GM23248 (cell line): Measurements from ENCODE around the gene PPFIA3.

Experiments used
- EZH2 ChIP-seq: fragments of 200-600 bp; sonication (generic); IDR thresholded peaks from 2 replicates; pipeline ENCODE4 v1.6.1; 2018; ENCODE audit warnings: antibody characterized with exemption, mild to moderate bottlenecking; ENCODE audit not compliant: insufficient read depth, poor library complexity, severe bottlenecking
- EZH2phosphoT487 ChIP-seq: fragments of 200-600 bp; sonication (generic); IDR thresholded peaks from 2 replicates; pipeline ENCODE4 v1.6.1; 2018; ENCODE audit warnings: antibody characterized with exemption, moderate library complexity, mild to moderate bottlenecking, low read depth; ENCODE audit not compliant: insufficient read depth

DNA sequence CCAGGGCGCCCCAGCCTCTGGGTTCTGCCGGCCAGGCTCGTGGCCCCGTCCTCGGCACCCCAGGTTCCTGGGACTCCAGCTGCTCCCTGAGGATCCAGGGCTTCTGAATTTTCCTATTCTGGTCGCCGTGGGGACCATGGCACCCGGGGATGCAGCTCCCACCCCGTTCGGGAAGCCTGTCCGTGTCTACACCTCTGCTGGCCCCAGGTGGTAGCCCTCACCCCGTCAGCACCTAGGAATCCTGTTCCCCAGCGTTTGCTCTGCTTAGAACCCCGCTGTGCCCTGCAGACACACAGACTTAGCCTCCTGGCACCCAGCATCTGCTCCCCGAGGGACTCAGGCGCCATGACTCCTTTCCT is 960 bp downstream of the PPFIA3 start:
- TF ChIP-seq EZH2phosphoT487 (no peak), EZH2 (no peak)
